Testis (tissue), 2 donors: ENCODE data around the gene FBXW4.

Experiments used
- POLR2A ChIP-seq: fragments of 450-650 bp; IDR thresholded peaks from one replicate; pipeline ENCODE4 v1.6.1; 2017; ENCODE audit warnings: antibody characterized with exemption, mild to moderate bottlenecking, moderate library complexity
- TF ChIP-seq, protein P1 (sequence below), 3 experiments: fragments of 450-650 bp in 2 of 3; fragments of 200-600 bp in 1 of 3; sonication (generic) in 1 of 3; IDR thresholded peaks; one replicate each; pipeline ENCODE4 v1.5.1; 2016 to 2019; ENCODE audit warnings: antibody characterized with exemption in 3 of 3, mild to moderate bottlenecking in 2 of 3, moderate library complexity in 1 of 3

GRCh38 chr10:101718690-101719275 lies 23.8 kb upstream of the FBXW4 start:
- TF ChIP-seq, protein P1, sequence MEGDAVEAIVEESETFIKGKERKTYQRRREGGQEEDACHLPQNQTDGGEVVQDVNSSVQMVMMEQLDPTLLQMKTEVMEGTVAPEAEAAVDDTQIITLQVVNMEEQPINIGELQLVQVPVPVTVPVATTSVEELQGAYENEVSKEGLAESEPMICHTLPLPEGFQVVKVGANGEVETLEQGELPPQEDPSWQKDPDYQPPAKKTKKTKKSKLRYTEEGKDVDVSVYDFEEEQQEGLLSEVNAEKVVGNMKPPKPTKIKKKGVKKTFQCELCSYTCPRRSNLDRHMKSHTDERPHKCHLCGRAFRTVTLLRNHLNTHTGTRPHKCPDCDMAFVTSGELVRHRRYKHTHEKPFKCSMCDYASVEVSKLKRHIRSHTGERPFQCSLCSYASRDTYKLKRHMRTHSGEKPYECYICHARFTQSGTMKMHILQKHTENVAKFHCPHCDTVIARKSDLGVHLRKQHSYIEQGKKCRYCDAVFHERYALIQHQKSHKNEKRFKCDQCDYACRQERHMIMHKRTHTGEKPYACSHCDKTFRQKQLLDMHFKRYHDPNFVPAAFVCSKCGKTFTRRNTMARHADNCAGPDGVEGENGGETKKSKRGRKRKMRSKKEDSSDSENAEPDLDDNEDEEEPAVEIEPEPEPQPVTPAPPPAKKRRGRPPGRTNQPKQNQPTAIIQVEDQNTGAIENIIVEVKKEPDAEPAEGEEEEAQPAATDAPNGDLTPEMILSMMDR (IDR thresholded peaks at IDR 0.05) = no peak
- no peak for TF ChIP-seq POLR2A
